ENCODE measurements around the gene SF3A1. TPM values are rescaled to one million over a fixed set of nuclear protein-coding genes. Genes with fewer than 3 reads are reported as not detected.

The SF3A1 gene
- total RNA-seq, 1 donor from 2014 or later = 115 TPM

- Mint-ChIP-seq H3K27ac (ENCODE audit: unreplicated experiment) (no peak overlapping the region), H3K27me3 (ENCODE audit: low read depth) (no peaks in the 10 kb centered on the region), H3K9me3 (ENCODE audit: low read depth) (no peaks in the 10 kb centered on the region), H3K4me1 (ENCODE audit: low read depth) (peaks cover 12% of the 10 kb centered on the region), H3K4me3 (ENCODE audit: unreplicated experiment) (no peak overlapping the region), H3K36me3 (ENCODE audit: low read depth) (peaks cover 20% of the 10 kb centered on the region)
- no peak for DNase-seq (ENCODE audit: low spot score)
- TF ChIP-seq CTCF (IDR thresholded peaks at IDR 0.05) = no peak
These were observed 61.1 kb downstream of the SF3A1 start for GRCh38 chr22:30295576-30295975.

- peaks cover 20% of the 10 kb centered on the region for H3K36me3 Mint-ChIP-seq (ENCODE audit: low read depth)
- no peak for TF ChIP-seq CTCF (IDR thresholded peaks at IDR 0.05)
- no peak for DNase-seq (ENCODE audit: low spot score)
- H3K27ac Mint-ChIP-seq (ENCODE audit: unreplicated experiment) = no peak overlapping the region
- no peaks in the 10 kb centered on the region for H3K9me3 Mint-ChIP-seq (ENCODE audit: low read depth)
- no peak overlapping the region for H3K4me3 Mint-ChIP-seq (ENCODE audit: unreplicated experiment)
- H3K27me3 Mint-ChIP-seq (ENCODE audit: low read depth) = no peaks in the 10 kb centered on the region
- peaks cover 20% of the 10 kb centered on the region for H3K4me1 Mint-ChIP-seq (ENCODE audit: low read depth)
These were observed 61.9 kb downstream of the SF3A1 start for GRCh38 chr22:30294830-30295229.

- no peak for TF ChIP-seq CTCF (IDR thresholded peaks at IDR 0.05)
- H3K27me3 Mint-ChIP-seq (ENCODE audit: low read depth) = no peaks in the 10 kb centered on the region
- H3K4me1 Mint-ChIP-seq (ENCODE audit: low read depth) = peaks cover 22% of the 10 kb centered on the region
- no peak for DNase-seq (ENCODE audit: low spot score)
- peaks cover 19% of the 10 kb centered on the region for H3K36me3 Mint-ChIP-seq (ENCODE audit: low read depth)
- H3K9me3 Mint-ChIP-seq (ENCODE audit: low read depth) = no peaks in the 10 kb centered on the region
- H3K4me3 Mint-ChIP-seq (ENCODE audit: unreplicated experiment) = no peak overlapping the region
- H3K27ac Mint-ChIP-seq (ENCODE audit: unreplicated experiment) = peak overlapping the region; percentile 61
These were observed 62.6 kb downstream of the SF3A1 start for GRCh38 chr22:30294066-30294465.

- Mint-ChIP-seq H3K4me1 (ENCODE audit: low read depth) (peaks cover 27% of the 10 kb centered on the region), H3K27ac (ENCODE audit: unreplicated experiment) (peak overlapping the region; percentile 37), H3K36me3 (ENCODE audit: low read depth) (peaks cover 15% of the 10 kb centered on the region), H3K27me3 (ENCODE audit: low read depth) (no peaks in the 10 kb centered on the region), H3K4me3 (ENCODE audit: unreplicated experiment) (no peak overlapping the region), H3K9me3 (ENCODE audit: low read depth) (no peaks in the 10 kb centered on the region)
- TF ChIP-seq CTCF (IDR thresholded peaks at IDR 0.05) = no peak
- DNase-seq (ENCODE audit: low spot score) = no peak
These were observed 63.7 kb downstream of the SF3A1 start for GRCh38 chr22:30293026-30293425.

- Mint-ChIP-seq H3K4me1 (ENCODE audit: low read depth) (peaks cover 31% of the 10 kb centered on the region), H3K36me3 (ENCODE audit: low read depth) (peaks cover 14% of the 10 kb centered on the region), H3K27me3 (ENCODE audit: low read depth) (no peaks in the 10 kb centered on the region), H3K27ac (ENCODE audit: unreplicated experiment) (peak overlapping the region; percentile 88), H3K4me3 (ENCODE audit: unreplicated experiment) (no peak overlapping the region), H3K9me3 (ENCODE audit: low read depth) (no peaks in the 10 kb centered on the region)
- no peak for TF ChIP-seq CTCF (IDR thresholded peaks at IDR 0.05)
- no peak for DNase-seq (ENCODE audit: low spot score)
These were observed 64.4 kb downstream of the SF3A1 start for GRCh38 chr22:30292069-30292970.
